DMS53 treated with DMSO at 0.1 percent for 48 hours (cell line): ENCODE results near the gene S1PR3.

Experiments
- DNase-seq: peaks from one replicate; lab custom pipeline; 2025; ENCODE audit not compliant: unreplicated experiment; lab: John Stamatoyannopoulos, UW

S1PR3 gene

DNA sequence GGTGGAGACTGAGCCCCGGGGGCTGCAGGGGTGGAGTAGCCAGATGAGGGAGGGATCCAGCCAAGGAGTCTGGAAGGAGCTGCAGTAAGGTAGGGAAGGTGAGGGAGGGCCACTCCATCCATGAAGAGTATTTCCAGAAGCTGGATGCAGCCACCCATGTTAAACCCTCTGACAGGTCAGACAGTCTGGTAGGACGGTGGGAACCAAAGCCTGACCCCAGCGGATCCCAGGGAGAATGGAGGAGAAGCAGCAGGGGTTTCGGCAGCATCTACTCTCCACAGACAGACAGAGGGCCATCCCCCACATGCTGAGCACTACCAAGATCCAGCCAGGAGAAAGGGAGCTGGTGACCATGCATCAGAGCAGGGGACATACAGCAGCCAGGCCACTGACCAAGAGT is 22.5 kb upstream of the S1PR3 start:
- DNase-seq: no peak

DNA sequence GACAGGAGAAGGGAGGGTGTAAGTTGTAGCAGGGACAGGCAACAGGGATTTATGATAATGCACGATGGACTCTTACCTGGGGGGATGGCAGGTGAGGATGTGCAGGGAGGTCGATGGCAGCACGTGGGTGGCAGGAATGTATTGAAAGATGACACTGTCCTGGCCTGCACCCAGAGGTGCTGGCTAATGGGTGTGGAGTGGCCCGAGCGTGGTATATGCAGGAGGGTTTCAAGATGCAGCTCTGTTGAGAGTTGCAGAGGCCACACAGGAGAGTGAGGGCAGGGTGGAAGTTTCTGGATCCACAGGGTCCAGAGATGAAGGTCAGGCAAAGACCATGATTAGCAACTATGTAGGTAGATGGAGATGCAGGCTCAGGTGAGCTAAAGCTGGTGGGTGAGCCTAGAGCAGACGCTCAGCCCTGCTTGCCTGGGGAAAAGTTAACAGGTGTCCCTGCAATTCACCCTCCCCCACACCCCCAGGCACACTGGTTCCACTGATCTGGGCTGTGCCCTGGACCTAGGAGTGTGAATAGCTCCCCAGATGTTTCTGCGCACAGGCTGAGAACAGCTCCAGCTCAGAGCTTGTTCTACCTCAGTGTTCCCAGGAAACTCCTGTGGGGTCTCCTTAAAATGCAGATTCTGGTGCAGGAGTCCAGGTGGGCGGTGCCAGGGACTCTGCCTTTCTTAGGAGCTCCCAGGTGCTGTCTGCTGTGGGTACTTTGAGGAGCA is 21.5 kb upstream of the S1PR3 start:
- DNase-seq: no peak

DNA sequence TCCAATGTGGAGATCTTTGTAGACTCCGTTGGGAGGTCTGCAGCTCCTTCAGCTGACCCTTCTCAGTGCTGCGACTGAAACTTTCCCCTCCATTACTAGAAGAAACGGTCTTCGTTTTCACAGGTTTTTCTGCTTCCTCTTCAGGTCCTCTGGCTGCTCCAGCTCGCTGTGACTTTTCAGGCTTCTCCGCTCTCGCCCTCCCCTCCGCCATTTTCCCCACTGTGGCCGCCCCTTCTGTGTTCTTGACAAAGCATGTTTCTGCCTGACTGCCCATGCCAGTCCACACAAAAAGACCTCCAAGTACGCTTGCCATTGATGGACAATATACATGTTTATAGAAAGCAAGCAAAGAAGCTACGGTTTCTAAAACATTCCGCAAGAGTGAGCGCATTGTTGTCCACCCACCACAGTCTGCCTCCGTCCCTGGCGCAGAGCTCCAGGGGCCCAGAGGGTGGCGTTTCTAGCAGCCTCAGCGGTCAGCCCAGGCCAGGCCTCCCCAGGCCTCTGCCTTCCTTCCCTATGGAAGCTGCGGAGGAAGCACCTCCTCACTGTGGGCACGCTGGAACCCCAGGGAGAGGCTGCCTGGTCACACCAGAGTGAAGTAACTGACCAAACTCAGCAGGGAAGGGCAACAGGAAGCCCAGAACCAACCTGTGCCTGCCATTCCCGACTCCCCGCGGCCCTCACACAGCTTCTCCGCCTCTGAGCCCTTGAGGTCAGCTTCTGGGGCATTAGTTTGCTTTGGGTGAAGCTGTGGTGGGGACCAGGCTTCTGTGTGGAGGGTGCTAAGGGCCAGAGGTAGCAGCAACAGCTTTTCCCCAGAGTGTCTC is 19.9 kb upstream of the S1PR3 start:
- DNase-seq: no peak

DNA sequence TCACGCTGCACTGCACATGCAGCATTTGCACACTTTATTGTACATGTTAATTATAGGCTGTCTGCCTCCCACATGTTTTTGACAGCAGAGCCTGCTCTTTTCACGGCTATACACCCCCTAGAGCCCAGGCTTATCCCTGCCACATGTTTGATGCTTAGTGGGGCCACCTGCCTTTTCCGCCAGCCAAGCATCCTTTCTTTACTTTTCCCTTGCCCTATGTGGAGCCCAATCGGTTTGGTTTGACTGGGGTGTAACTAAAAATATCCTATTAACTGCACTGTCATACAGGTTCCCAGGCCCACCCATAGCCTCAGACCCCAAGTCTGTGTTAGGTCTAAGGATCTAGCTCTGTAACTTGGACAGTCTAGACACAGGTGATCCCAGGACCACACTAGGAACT is 18.9 kb upstream of the S1PR3 start:
- DNase-seq: no peak

DNA sequence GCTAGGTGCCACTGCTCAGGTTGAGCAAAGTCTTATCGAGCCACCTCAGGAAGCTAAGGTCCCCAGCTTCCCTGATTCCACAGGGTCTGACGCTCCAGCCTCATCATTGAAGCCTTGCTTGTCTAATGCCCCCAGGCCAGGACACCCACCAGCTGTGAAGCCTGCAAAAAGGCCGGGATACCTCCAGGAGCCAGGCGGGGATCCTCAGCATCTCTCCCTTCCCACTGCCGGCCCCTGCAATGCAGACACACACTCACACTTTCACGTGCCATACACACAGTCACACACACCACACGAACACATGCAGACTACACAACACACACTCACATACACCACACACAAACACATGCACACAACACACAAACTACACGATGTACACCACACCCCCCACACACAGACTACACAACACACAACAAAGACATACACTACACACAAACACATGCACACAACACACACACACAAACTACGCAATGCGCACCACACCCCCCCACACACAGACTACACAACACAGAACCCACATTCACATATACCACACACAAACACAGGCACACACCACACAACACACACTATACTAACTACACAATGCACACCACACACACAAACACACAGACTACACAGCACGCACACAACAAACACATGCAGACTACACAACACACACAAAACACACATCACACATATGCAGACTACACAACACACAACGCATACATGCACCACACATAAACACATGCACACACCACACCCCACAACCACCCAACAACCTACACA is 17.8 kb upstream of the S1PR3 start:
- no peak for DNase-seq

DNA sequence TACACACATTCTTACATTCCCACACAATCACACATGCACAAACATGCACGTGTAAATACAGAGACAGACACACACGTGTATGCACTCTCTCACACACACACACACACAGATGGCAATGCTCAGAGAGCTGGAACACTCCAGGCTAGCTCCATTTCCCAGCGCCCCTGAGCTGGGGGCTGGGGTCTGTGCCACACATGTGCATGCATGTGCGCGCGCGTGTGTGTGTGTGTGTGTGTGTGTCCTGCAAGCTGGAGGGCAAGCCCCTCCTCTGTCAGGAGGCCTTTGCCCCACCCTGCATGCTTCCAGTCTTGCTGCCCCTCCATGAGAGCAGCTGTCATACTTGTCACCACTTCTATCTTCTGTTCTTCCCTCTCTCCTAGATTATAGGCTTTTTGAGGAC is 16.6 kb upstream of the S1PR3 start:
- DNase-seq: no peak

DNA sequence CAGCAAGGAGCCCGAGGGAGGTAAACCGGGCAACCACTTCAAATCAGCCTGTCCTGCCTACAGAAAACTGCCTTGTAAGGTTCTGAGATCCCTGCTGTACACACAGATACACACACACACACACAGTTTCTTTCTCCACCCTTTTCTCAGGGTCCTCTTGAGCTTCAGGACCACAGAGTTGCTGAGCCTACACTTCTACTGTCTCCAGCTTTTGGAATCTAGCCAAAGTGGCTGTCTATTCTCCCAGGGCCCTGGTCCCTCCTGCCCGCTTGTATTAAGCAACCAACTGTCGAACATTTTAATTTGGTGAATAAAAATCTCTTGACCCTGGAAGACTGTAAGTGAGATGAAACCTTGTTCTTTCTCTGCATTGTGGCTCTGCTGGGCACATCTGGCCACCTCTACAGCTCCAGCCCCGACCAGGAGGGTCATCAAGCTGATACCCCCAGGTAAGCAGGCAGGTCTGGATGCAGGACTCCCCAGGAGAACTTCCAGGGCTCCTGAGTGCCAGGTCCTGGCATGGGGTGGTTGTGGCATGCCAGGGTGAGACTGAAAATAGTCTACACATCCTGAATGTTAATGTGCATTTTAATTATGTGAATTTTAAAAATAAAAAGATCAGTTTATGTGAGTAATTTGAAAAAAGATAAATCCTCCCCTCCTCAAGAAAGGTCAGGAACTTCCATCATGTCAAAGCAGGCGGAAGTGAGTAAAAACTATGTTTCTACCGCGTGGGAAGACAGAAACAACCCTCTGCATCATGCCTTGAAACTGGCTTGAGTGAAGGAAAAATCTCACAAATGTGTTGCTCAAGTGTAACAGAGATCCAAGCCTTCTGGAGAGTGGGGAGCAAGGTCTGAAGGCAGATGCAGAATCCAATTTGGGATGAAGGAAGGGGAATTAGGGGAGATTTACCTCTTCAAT is 15.0 kb upstream of the S1PR3 start:
- DNase-seq: no peak

DNA sequence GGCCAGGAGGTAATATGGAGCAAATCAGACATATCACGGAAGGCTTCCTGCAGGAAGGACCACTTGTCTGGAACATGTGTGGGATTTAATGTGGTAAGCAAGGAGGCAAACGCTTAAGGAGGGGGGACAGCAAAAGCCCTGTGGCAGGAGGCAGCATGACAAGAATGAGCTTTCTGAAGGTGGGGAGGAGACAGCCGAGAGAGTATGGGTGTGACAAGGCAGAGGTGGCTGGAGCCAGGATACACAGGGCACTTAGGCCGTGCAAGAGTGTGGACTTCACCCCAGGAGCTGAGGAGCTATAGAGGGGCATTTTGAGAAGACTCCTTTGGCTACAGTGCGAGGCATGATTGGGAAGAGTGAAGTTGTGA is 14.4 kb upstream of the S1PR3 start:
- DNase-seq: no peak

DNA sequence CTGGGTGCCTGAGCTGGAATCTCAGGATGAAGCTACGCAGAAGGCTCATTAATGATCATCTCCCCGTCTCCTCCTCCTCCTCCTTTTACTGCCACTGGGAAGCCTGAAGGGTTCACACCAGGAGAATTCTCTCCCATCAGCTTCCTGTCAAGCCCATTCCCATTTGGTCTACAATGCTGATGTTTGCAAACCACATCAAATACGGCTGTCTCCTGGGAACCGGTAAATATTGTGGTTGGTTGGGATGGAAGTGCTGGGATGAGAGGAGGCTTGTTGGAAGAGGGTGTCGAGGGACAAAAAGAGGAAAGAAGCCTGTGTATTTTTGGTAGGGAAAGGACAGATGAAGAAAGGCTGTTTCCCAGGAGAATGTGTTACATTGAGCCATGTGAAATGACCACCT is 13.2 kb upstream of the S1PR3 start:
- DNase-seq: no peak

DNA sequence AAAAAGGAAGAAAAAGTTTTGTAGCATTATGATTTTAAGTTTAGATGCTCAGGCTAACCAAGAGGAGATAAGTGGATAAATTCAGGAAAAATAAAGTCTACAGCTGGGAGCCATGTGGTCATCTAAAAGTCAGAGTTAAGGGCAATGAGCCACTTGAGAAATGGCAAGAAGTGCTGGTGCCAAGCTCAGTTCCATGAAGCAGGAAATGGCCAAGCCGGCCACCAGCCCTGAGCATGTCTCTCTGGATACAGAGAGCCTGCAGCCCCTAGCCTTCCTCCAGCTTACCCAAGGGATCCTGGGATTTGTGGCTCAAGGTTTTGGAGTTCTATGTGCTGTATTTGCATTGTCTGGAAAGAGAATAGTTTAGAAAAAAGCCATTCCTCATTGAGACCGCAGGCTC is 12.2 kb upstream of the S1PR3 start:
- no peak for DNase-seq

DNA sequence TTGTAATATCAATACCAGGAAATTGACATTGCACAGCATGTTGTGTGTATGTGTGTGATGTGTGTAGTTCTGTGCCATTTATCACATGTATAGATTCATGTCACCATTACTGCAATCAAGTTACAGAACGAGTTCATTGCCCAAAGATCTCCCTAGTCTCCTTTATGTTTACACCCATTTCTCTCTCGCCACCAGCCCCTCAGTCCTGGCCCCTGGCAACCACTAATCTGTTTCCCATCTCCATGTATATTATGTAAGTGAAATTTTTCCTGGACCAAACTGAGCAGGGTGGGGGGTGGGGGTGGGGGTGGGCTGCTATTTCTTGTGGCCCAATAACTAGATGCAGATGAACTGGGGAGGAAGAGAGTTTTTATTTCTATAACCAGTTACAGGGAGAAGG is 11.5 kb upstream of the S1PR3 start:
- DNase-seq: no peak

DNA sequence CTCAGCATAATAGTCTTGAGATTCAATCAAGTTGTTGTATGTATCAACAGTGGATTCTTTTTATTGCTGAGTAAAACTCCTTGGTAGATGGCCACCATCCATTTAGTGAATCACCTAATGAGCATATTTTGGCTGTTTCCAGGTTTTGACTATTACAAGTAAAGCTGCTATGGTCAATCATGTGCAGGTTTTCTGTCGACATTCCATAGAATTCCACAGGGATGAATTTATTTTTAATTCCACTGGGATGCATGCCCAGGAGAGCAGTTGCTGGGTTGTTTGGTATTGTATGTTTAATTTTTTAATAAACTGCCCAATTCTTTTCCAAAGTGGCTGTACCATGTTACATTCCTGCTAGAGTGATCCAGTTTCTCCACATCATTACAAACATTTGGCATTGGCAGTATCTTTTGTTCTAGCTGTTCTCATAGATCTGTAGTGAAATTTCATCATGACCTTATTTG is 10.5 kb upstream of the S1PR3 start:
- DNase-seq: no peak

DNA sequence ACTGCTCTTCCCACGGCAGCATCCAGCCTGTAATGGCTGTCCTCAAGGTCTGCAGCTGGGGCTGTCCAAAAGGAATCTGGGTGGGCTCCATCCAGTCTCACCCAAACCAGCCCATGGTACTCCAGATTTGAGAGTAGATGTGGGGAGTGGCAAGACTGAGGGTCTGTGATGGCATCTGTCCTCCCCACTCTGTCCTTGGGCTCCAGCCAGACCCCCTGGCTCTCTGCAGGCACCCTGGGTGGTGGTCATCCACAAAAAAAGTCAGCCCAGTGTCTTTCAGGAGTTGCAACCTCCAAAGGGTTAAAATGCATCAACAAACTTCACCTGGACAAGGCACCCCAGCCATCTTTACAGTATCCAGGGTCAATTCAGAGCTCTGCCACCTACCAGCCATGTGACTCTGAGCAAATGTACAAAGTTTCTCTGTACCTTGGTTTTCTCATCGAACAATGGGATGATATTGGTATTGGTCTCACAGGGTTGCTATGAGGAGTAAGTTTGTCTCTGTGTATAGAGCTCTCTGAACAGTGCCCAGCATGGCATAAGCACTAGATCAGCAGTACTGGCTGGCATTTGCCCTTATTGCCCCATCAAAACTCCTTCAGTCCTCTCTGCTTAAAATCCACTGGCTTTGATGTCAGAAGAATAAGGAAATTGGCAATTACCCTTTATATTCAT is 7.3 kb upstream of the S1PR3 start:
- DNase-seq: no peak

DNA sequence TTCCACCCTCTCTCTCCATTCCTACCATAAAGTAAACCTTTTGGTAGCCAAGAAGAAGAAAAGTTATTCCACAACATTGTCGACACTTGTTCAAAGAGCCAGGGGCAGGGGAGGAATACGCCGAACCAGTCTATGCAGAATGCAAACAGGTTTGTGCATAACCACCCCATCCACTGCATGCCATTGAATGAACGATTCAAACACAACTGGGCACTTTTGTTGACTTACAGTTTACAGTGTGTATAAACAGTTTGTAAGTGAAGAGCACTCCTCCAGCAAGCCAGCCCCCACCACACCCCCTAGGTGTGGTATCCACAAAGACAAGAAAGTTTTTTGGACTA is 6.8 kb upstream of the S1PR3 start:
- DNase-seq: no peak

DNA sequence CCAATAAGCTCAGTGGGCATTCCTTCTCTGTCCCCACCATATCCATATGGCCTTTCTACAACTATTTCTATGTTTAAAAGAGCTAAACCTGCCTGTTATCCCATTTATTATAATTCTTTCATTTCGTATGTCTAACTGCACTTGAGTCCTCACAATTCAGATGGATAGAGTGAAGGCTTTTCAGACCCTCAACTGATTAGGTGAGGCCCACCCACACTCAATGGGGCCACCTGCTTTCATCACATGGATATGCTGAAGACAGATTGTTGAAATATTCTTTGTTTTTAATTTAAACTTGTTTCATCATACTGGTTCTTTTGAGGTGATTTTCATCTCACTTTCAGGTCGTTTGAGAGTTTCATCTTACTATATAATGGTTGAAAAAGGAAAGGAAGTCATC is 5.7 kb upstream of the S1PR3 start:
- DNase-seq: no peak

DNA sequence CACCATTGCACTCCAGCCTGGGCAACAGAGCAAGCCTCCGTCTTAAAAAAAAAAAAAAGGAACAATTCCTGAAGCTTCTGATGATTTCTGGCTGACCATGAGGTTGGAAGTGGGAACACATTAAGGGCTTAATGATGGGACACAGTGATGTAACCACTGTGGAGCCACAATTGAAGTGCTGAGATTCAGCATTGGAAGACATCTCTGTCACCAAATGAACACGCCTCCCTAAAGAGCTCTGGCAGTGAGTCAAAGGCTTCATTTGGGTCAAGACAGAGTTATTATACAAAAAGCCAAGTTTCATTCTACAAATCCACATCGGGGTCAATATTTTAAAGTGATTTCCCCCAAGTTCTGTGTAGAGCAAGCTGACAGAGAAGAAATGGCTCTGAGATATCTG is 4.5 kb upstream of the S1PR3 start:
- DNase-seq: no peak

DNA sequence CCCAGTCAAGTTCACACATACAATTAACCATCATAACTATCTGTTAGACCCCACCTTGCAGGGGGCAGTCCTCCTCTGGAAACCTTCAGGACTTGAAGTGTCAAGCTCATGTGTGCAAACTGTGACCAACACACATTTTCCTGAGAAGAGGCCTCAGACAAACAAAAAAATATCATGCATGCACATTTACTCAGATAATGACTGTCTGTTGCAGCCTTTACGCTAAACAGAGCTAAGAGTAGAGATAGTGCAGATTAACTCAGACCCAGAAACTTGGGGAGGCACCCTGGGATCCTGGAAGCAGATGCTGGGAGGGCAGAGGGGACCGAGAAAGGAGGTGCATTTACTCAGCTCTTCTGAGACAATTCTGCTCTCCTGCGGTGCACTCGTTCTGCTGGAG is 3.6 kb upstream of the S1PR3 start:
- no peak for DNase-seq

DNA sequence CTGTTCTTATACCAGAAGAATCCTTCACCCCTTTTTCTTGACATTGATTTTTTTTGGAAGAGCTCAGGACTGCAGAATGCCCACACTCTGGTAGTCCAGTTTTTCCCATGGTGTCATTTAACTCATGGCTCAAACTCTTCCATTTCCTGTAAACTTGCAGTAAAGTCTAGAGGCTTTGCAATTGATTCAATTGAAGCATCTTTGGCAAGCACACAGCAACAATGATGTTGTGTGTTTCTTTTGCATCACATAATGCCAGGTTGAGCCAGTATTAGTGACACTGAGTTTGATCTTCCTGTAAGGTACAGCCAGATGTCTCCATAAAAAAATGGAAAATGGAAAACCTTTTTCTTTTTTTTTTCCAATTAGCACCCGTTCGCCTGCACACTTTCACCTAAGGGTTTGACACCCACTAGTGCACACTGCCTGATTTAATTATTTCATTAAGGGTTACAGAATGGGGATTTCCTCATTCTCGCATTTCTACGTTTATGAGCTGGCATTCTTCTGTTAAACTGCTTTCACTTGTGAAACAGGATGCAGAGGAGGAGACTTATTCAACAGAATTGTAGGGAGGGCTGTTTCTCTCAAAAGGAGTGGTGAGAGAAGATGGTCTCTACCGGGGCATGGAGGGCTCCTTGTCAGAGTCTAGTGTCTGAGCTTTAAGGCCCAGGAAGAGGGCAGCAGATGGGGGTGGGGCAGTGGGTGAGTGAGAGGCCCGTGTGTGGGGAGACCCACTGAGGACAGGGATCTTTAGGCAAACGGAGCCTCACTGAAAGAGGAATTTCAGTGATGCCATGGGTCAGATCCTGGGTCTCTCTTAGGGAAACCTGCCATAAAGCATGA is 2.2 kb upstream of the S1PR3 start:
- DNase-seq: no peak

DNA sequence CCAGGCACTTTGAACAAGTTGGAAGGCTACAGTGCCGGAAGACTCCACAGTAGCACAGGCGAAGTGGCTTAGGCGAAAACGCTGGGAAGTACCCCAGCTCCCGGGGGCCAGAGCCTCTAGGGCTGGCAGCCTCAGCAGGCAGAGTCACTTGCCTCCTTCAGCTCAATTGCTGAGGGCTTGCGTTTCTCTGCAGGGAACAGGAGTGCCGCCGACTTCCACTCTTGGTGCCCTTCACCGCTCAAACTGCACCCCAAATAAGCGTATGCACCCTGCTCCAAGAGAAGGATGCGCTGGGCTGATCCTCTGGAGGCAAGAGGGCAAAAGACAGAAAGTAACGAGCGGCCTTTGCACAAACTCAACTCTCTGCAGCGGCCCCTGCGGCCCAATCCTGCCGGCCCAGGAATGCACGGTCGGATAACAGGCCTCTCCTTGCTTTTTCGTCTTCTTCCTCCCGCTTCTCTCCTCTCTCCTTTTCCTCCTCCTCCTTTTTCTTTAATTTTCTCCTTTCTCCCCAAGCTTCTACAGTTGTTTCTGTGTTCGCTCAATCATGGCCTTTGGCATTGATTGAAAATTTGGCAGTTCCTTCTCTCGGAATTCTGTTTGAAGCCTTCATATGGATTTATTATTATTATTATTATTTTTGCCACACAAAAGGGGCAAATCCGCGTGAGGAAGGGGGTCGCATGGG is 1.1 kb upstream of the S1PR3 start:
- no peak for DNase-seq
